B cell (primary cell): ENCODE measurements around the gene ARHGEF10L. TPM values are rescaled to one million over a fixed set of nuclear protein-coding genes. Genes with fewer than 3 reads are reported as not detected.

Source experiments
- ATAC-seq: fragments of 200-7000 bp; cut with Tn5 transposase; one replicate; pipeline ENCODE4 v1.10.0; 2021; ENCODE audit warnings: low read depth, mild to moderate bottlenecking, moderate number of reproducible peaks, moderate library complexity
- CTCF ChIA-PET: fragments of 350-600 bp; sonication (Branson Sonifier 250); formaldehyde crosslinking; loops from one replicate; lab custom pipeline; 2021; ENCODE audit warnings: antibody characterized with exemption, inconsistent platforms; lab: Charles Lee
- POLR2A ChIA-PET: fragments of 350-600 bp; sonication (Branson Sonifier 250); formaldehyde crosslinking; loops from one replicate; lab custom pipeline; 2021; ENCODE audit warnings: antibody characterized with exemption; lab: Charles Lee
- DNase-seq: peaks from one replicate; pipeline ENCODE4 v3.0.0; 2013
- H2AFZ ChIP-seq: 2 replicates; pipeline ENCODE4 v1.6.1; 2012; ENCODE audit warnings: mild to moderate bottlenecking, low read depth, low read length; ENCODE audit not compliant: insufficient read depth, poor library complexity, severe bottlenecking
- H3K27ac ChIP-seq, 2 donors: 1 replicate in 1 of 2; 2 replicates in 1 of 2; pipeline ENCODE4 v1.5.1; 2012 to 2013; ENCODE audit warnings: low read length in 2 of 2, mild to moderate bottlenecking in 2 of 2, moderate library complexity in 1 of 2
- H3K27me3 ChIP-seq, 4 experiments: fragments of 200-600 bp in 1 of 4; sonication (generic) in 1 of 4; replicated peaks in 1 of 4; 1 replicate in 2 of 4; 2 replicates in 2 of 4; pipeline versions ENCODE4 v1.6.1 to v1.7.0; 2013 to 2016; ENCODE audit warnings: low read length in 3 of 4, mild to moderate bottlenecking in 2 of 4, mixed read lengths in 1 of 4, moderate library complexity in 1 of 4; ENCODE audit not compliant: insufficient read depth in 4 of 4, control insufficient read depth in 3 of 4; ENCODE audit errors: control extremely low read depth in 1 of 4
- H3K36me3 ChIP-seq, 2 experiments: replicated peaks in 1 of 2; 1 replicate in 1 of 2; 2 replicates in 1 of 2; pipeline versions ENCODE4 v1.6.1 to v1.7.1; 2013; ENCODE audit warnings: low read length in 1 of 2; ENCODE audit not compliant: insufficient read depth in 2 of 2, control insufficient read depth in 1 of 2; ENCODE audit errors: control extremely low read depth in 1 of 2, extremely low read depth in 1 of 2
- H3K4me1 ChIP-seq, 2 donors: fragments of 200-600 bp in 1 of 2; sonication (generic) in 1 of 2; 1 replicate in 1 of 2; 2 replicates in 1 of 2; pipeline versions ENCODE4 v1.5.1 to v1.6.1; 2013 to 2017; ENCODE audit warnings: low read length in 2 of 2; ENCODE audit not compliant: control insufficient read depth in 2 of 2, insufficient read depth in 2 of 2
- H3K4me2 ChIP-seq: replicated peaks from 2 replicates; pipeline ENCODE3; 2012; ENCODE audit warnings: mild to moderate bottlenecking, low read depth, low read length; ENCODE audit not compliant: poor library complexity, severe bottlenecking
- H3K4me3 ChIP-seq, 5 experiments: fragments of 200-600 bp in 1 of 5; sonication (generic) in 1 of 5; 1 replicate in 3 of 5; 2 replicates in 2 of 5; pipeline versions ENCODE4 v1.5.1 to v1.7.0; 2011 to 2016; ENCODE audit warnings: low read length in 4 of 5, mild to moderate bottlenecking in 4 of 5, low read depth in 2 of 5, control low read depth in 1 of 5, moderate library complexity in 1 of 5; ENCODE audit not compliant: insufficient read depth in 1 of 5; ENCODE audit errors: control extremely low read depth in 1 of 5, extremely low read depth in 1 of 5
- H3K79me2 ChIP-seq: fragments of 200-600 bp; sonication (generic); one replicate; pipeline ENCODE4 v1.6.0; 2016; ENCODE audit warnings: low read length; ENCODE audit not compliant: control insufficient read depth, insufficient read depth
- H3K9ac ChIP-seq: fragments of 200-600 bp; sonication (generic); 2 replicates; pipeline ENCODE4 v1.6.1; 2017; ENCODE audit warnings: mild to moderate bottlenecking, low read length, moderate library complexity
- H3K9me3 ChIP-seq, 3 donors: one replicate each; pipeline versions ENCODE4 v1.6.1 to v1.7.1; 2013; ENCODE audit warnings: low read length in 2 of 3; ENCODE audit not compliant: control insufficient read depth in 2 of 3, insufficient read depth in 1 of 3; ENCODE audit errors: control extremely low read depth in 1 of 3
- H4K20me1 ChIP-seq: 2 replicates; pipeline ENCODE4 v1.6.0; 2012; ENCODE audit warnings: mild to moderate bottlenecking, low read length; ENCODE audit not compliant: insufficient read depth, control insufficient read depth, poor library complexity, severe bottlenecking
- H3K27ac Mint-ChIP-seq: one replicate; pipeline ENCODE4 v1.8.0; 2021; ENCODE audit warnings: mixed read lengths
- H3K27me3 Mint-ChIP-seq: one replicate; pipeline ENCODE4 v1.8.0; 2021; ENCODE audit warnings: mixed read lengths
- H3K4me1 Mint-ChIP-seq: one replicate; pipeline ENCODE4 v1.8.0; 2021; ENCODE audit warnings: mixed read lengths
- H3K4me3 Mint-ChIP-seq: one replicate; pipeline ENCODE4 v1.8.0; 2021; ENCODE audit warnings: mixed read lengths
- H3K9me3 Mint-ChIP-seq: one replicate; pipeline ENCODE4 v1.8.0; 2022; ENCODE audit warnings: mixed read lengths; ENCODE audit not compliant: insufficient read depth
- CTCF ChIP-seq: fragments of 200-600 bp; IDR thresholded peaks from one replicate; pipeline ENCODE4 v1.8.0; 2022; ENCODE audit warnings: antibody characterized with exemption, mild to moderate bottlenecking
- EZH2 ChIP-seq: IDR thresholded peaks from 2 replicates; pipeline ENCODE4 v1.6.1; 2012; ENCODE audit warnings: borderline replicate concordance, low read depth, mild to moderate bottlenecking, moderate library complexity, low read length; ENCODE audit not compliant: insufficient read depth, poor library complexity, severe bottlenecking
- WGBS: methylation state at CpG from one replicate; pipeline ENCODE4 v1.1.5; 2013; ENCODE audit warnings: missing lambda C conversion rate; ENCODE audit not compliant: insufficient coverage; 5-methylcytosine and 5-hydroxymethylcytosine counted together
- intact Hi-C: fragments of 100-400 bp; cut with micrococcal nuclease; formaldehyde crosslinking; loops from one replicate; pipeline ENCODE4 v1.10.0; 2022
- polyA plus RNA-seq: library from polyadenylated mRNA; depleted of rRNA; stranded (reverse); fragments of >200 nt; gene quantifications from 2 replicates; pipeline ENCODE4 v1.2.3, GENCODE V29; 2012
- total RNA-seq, 2 donors: library from RNA; stranded (reverse); fragments of 120-200 nt in 1 of 2; gene quantifications; 1 replicate in 1 of 2; 2 replicates in 1 of 2; pipeline versions ENCODE4 v1.2.3 to v1.2.4, GENCODE V29; 2013 to 2022

The ARHGEF10L gene
- total and polyA plus RNA-seq, 2 donors (not counting 1 experiment from before 2014, with no cell fraction given): 2.0 to 4.9 TPM

GRCh38 chr1:17576519-17576853, 37.0 kb downstream of the ARHGEF10L start:
- Histone ChIP-seq H3K4me2 (no peak overlapping the region), H3K36me3 (no peaks in the 10 kb centered on the region), H3K9me3 (no peaks in the 10 kb centered on the region), H3K27me3 (no peaks in the 10 kb centered on the region), H3K4me3 (no peak overlapping the region), H2AFZ (no peak overlapping the region), H3K9ac (no peak overlapping the region), H4K20me1 (no peaks in the 10 kb centered on the region), H3K79me2 (no peaks in the 10 kb centered on the region), H3K27ac (no peak overlapping the region), H3K4me1 (no peaks in the 10 kb centered on the region)
- H3K9me3 Mint-ChIP-seq: no peaks in the 10 kb centered on the region
- H3K4me1 Mint-ChIP-seq: no peaks in the 10 kb centered on the region
- no peak for ATAC-seq
- H3K4me3 Mint-ChIP-seq: no peak overlapping the region
- no peak for TF ChIP-seq CTCF
- no peak for TF ChIP-seq EZH2
- WGBS: 94% methylated on average over 4 of the region's 6 CpGs
- no peak overlapping the region for H3K27ac Mint-ChIP-seq
- no peak for DNase-seq
- ChIA-PET POLR2A (no interaction called here), CTCF (interaction anchor here (0.8 kb wide), 1 partner anchor 74 kb away, joined by 5 read pairs; no protein-coding TSS in a partner anchor)
- H3K27me3 Mint-ChIP-seq: peaks cover 13% of the 10 kb centered on the region
- intact Hi-C loops: no loop called here

DNA sequence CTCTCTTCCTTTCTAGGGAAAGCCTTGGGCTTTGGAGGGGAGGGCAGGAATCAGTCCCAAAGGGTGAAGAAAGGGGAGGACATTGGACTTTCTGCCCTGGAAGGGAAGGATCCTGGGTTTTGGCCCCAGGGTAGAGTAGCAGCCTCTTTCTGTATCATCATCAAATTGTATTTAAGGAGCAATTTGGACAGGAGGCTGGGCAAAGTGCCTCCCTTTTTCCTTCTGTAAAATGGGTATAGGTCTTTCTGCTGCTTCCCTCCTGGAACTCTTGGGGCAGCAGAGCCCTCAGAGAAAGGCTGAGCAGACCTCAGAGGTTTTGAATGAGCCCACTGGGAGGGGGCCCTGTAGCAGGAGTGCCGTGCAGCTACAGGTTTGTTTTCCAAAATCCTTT, 38.4 kb downstream of the ARHGEF10L start:
- Histone ChIP-seq H3K4me1 (no peaks in the 10 kb centered on the region), H3K4me3 (no peak overlapping the region), H3K4me2 (no peak overlapping the region), H3K9me3 (no peaks in the 10 kb centered on the region), H2AFZ (no peak overlapping the region), H3K9ac (no peak overlapping the region), H3K79me2 (no peaks in the 10 kb centered on the region), H4K20me1 (no peaks in the 10 kb centered on the region), H3K27me3 (no peaks in the 10 kb centered on the region), H3K36me3 (no peaks in the 10 kb centered on the region), H3K27ac (no peak overlapping the region)
- POLR2A ChIA-PET: no interaction called here
- intact Hi-C loops: no loop called here
- CTCF ChIA-PET: no interaction called here
- peaks cover 13% of the 10 kb centered on the region for H3K27me3 Mint-ChIP-seq
- no peak overlapping the region for H3K27ac Mint-ChIP-seq
- H3K4me3 Mint-ChIP-seq: no peak overlapping the region
- no peaks in the 10 kb centered on the region for H3K9me3 Mint-ChIP-seq
- no peaks in the 10 kb centered on the region for H3K4me1 Mint-ChIP-seq
- TF ChIP-seq CTCF (no peak), EZH2 (no peak)
- DNase-seq: no peak
- WGBS: 100% methylated on average over 1 of the region's 1 CpG
- no peak for ATAC-seq
